ENCODE data around the gene AIG1. TPM values are rescaled to one million over a fixed set of nuclear protein-coding genes. Genes with fewer than 3 reads are reported as not detected.
"Not testable (repeated sequence)": the region's sequence is repeated elsewhere in the genome, so short reads cannot be mapped to it uniquely, and the experiment has no call there.

Gene AIG1
- total and polyA plus RNA-seq, 4 donors = 19.9 to 31.7 (median 27.3) TPM

- 82 to 90% methylated on average over 2 of the region's 2 CpGs for WGBS, 2 donors
- H3K4me1 ChIP-seq (ENCODE audit: control insufficient read depth in 5 of 5, insufficient read depth in 5 of 5, low read length in 5 of 5) = no peaks in the 10 kb centered on the region
- TF ChIP-seq CTCF (IDR thresholded peaks at IDR 0.05; ENCODE audit: control extremely low read depth, extremely low read depth) = no peak
- no peaks in the 10 kb centered on the region for H3K36me3 ChIP-seq (ENCODE audit: control insufficient read depth in 4 of 4, insufficient read depth in 4 of 4, low read length in 4 of 4)
- no peak overlapping the region for H3K27ac ChIP-seq (ENCODE audit: low read depth in 1 of 2, low read length in 1 of 2)
- no peak for DNase-seq
- no peak overlapping the region for H3K9ac ChIP-seq (ENCODE audit: insufficient read depth in 1 of 2, low read length in 2 of 2)
- H3K9me3 ChIP-seq (ENCODE audit: control insufficient read depth in 4 of 4, insufficient read depth in 3 of 4, low read length in 3 of 4) = peaks cover 0 to 2% (median 0%) of the 10 kb centered on the region in 4 donors
- no peak overlapping the region for H3K4me3 ChIP-seq
- no peaks in the 10 kb centered on the region for H3K27me3 ChIP-seq (ENCODE audit: control insufficient read depth in 3 of 3, insufficient read depth in 3 of 3, low read length in 2 of 3)
- no peak for ATAC-seq (ENCODE audit: insufficient read depth, low FRiP score)
Measured at GRCh38 chr6:143040018-143040417, 20.7 kb upstream of the AIG1 start.

- ATAC-seq (ENCODE audit: insufficient read depth, low FRiP score); H3K4me1 ChIP-seq (ENCODE audit: control insufficient read depth in 5 of 5, insufficient read depth in 5 of 5, low read length in 5 of 5); DNase-seq; H3K4me3 ChIP-seq; H3K27me3 ChIP-seq (ENCODE audit: control insufficient read depth in 3 of 3, insufficient read depth in 3 of 3, low read length in 2 of 3); H3K27ac ChIP-seq (ENCODE audit: low read depth in 1 of 2, low read length in 1 of 2); H3K9me3 ChIP-seq (ENCODE audit: control insufficient read depth in 4 of 4, insufficient read depth in 3 of 4, low read length in 3 of 4); H3K36me3 ChIP-seq (ENCODE audit: control insufficient read depth in 4 of 4, insufficient read depth in 4 of 4, low read length in 4 of 4); H3K9ac ChIP-seq (ENCODE audit: insufficient read depth in 1 of 2, low read length in 2 of 2): not testable (repeated sequence)
- 94 to 98% methylated on average over 4 of the region's 4 CpGs for WGBS, 2 donors
Measured at GRCh38 chr6:143044345-143044744, 16.3 kb upstream of the AIG1 start.

- 90 to 94% methylated on average over 10 of the region's 10 CpGs for WGBS, 2 donors
- ATAC-seq (ENCODE audit: insufficient read depth, low FRiP score) = no peak
- H3K9me3 ChIP-seq (ENCODE audit: control insufficient read depth in 4 of 4, insufficient read depth in 3 of 4, low read length in 3 of 4) = no peaks in the 10 kb centered on the region
- TF ChIP-seq CTCF (IDR thresholded peaks at IDR 0.05; ENCODE audit: control extremely low read depth, extremely low read depth) = no peak
- DNase-seq = no peak
- no peak overlapping the region for H3K4me3 ChIP-seq
- no peaks in the 10 kb centered on the region for H3K36me3 ChIP-seq (ENCODE audit: control insufficient read depth in 4 of 4, insufficient read depth in 4 of 4, low read length in 4 of 4)
- H3K4me1 ChIP-seq (ENCODE audit: control insufficient read depth in 5 of 5, insufficient read depth in 5 of 5, low read length in 5 of 5) = no peaks in the 10 kb centered on the region
- H3K9ac ChIP-seq (ENCODE audit: insufficient read depth in 1 of 2, low read length in 2 of 2) = no peak overlapping the region
- H3K27ac ChIP-seq (ENCODE audit: low read depth in 1 of 2, low read length in 1 of 2) = no peak overlapping the region
- H3K27me3 ChIP-seq (ENCODE audit: control insufficient read depth in 3 of 3, insufficient read depth in 3 of 3, low read length in 2 of 3) = no peaks in the 10 kb centered on the region
Measured at GRCh38 chr6:143049611-143050010, 11.1 kb upstream of the AIG1 start.

- H3K9me3 ChIP-seq (ENCODE audit: control insufficient read depth in 4 of 4, insufficient read depth in 3 of 4, low read length in 3 of 4) = no peaks in the 10 kb centered on the region
- no peaks in the 10 kb centered on the region for H3K36me3 ChIP-seq (ENCODE audit: control insufficient read depth in 4 of 4, insufficient read depth in 4 of 4, low read length in 4 of 4)
- H3K27ac ChIP-seq (ENCODE audit: low read depth in 1 of 2, low read length in 1 of 2) = no peak overlapping the region
- H3K4me3 ChIP-seq = no peak overlapping the region
- WGBS, 2 donors = 99% methylated on average over 2 of the region's 2 CpGs
- ATAC-seq (ENCODE audit: insufficient read depth, low FRiP score) = no peak
- H3K4me1 ChIP-seq (ENCODE audit: control insufficient read depth in 5 of 5, insufficient read depth in 5 of 5, low read length in 5 of 5) = peaks cover 0 to under 1% (median 0%) of the 10 kb centered on the region in 5 donors
- DNase-seq = no peak
- no peaks in the 10 kb centered on the region for H3K27me3 ChIP-seq (ENCODE audit: control insufficient read depth in 3 of 3, insufficient read depth in 3 of 3, low read length in 2 of 3)
- TF ChIP-seq CTCF (IDR thresholded peaks at IDR 0.05; ENCODE audit: control extremely low read depth, extremely low read depth) = no peak
- H3K9ac ChIP-seq (ENCODE audit: insufficient read depth in 1 of 2, low read length in 2 of 2) = no peak overlapping the region
Measured at GRCh38 chr6:143050509-143050908, 10.2 kb upstream of the AIG1 start.
